HepG2 (cell line): ENCODE data around the gene PRSS27. TPM values are rescaled to one million over a fixed set of nuclear protein-coding genes. Genes with fewer than 3 reads are reported as not detected.
A peak's percentile ranks its signal among the peaks of the same experiment; 100 is the strongest.

Experiments
- CC2D1A ChIP-seq: sonication (generic); formaldehyde crosslinking; IDR thresholded peaks from 2 replicates; pipeline ENCODE4 v1.8.1; 2023; ENCODE audit warnings: mild to moderate bottlenecking, missing genetic modification reagents
- DNMT3B ChIP-seq: conservative IDR thresholded peaks from 2 replicates; pipeline ENCODE4 v1.6.1; 2016; ENCODE audit warnings: missing biosample characterization, control low read depth
- GPN1 ChIP-seq: sonication (generic); formaldehyde crosslinking; IDR thresholded peaks from 2 replicates; pipeline ENCODE4 v1.5.1; 2020; ENCODE audit warnings: missing genetic modification reagents, borderline replicate concordance
- HCFC1 ChIP-seq: fragments of 150-350 bp; IDR thresholded peaks from 2 replicates; pipeline ENCODE4 v1.6.1; 2014; ENCODE audit warnings: low read depth, low read length
- HMGA1 ChIP-seq: sonication (generic); formaldehyde crosslinking; conservative IDR thresholded peaks from 2 replicates; pipeline ENCODE4 v1.4.0; 2020; ENCODE audit warnings: missing genetic modification reagents
- HNF4A ChIP-seq: sonication (generic); formaldehyde crosslinking; IDR thresholded peaks from 2 replicates; pipeline ENCODE4 v1.4.0; 2020; ENCODE audit warnings: missing genetic modification reagents
- MEIS2 ChIP-seq: sonication (generic); formaldehyde crosslinking; IDR thresholded peaks from 2 replicates; pipeline ENCODE4 v1.9.0; 2021; ENCODE audit warnings: mild to moderate bottlenecking, missing genetic modification reagents
- MIXL1 ChIP-seq: IDR thresholded peaks from 2 replicates; pipeline ENCODE4 v1.6.1; 2016
- MYNN ChIP-seq: sonication (generic); formaldehyde crosslinking; IDR thresholded peaks from 2 replicates; pipeline ENCODE4 v1.4.0; 2020; ENCODE audit warnings: mild to moderate bottlenecking, low read depth, missing genetic modification reagents
- NR2F1 ChIP-seq, 2 experiments: fragments of 450-650 bp in 1 of 2; formaldehyde crosslinking in 1 of 2; IDR thresholded peaks; 2 replicates each; pipeline versions ENCODE4 v1.5.0 to v1.6.1; 2016 to 2020; ENCODE audit warnings: mild to moderate bottlenecking in 1 of 2, missing compliant biosample characterization in 1 of 2, missing genetic modification reagents in 1 of 2, moderate library complexity in 1 of 2
- POLR2AphosphoS2 ChIP-seq: IDR thresholded peaks from 2 replicates; pipeline ENCODE4 v1.6.1; 2011; ENCODE audit warnings: low read depth, low read length, improper control_type of control experiment
- SIX4 ChIP-seq: sonication (generic); formaldehyde crosslinking; IDR thresholded peaks from 2 replicates; pipeline ENCODE4 v1.4.0; 2020; ENCODE audit warnings: missing genetic modification reagents
- SMAD3 ChIP-seq: sonication (generic); formaldehyde crosslinking; IDR thresholded peaks from 2 replicates; pipeline ENCODE4 v1.4.0; 2020; ENCODE audit warnings: missing genetic modification reagents
- SMARCC2 ChIP-seq: fragments of 450-650 bp; IDR thresholded peaks from 2 replicates; pipeline ENCODE4 v1.6.1; 2017; ENCODE audit warnings: antibody characterized with exemption, mild to moderate bottlenecking
- ZNF234 ChIP-seq: sonication (generic); formaldehyde crosslinking; conservative IDR thresholded peaks from 2 replicates; pipeline ENCODE4 v1.5.1; 2020; ENCODE audit warnings: mild to moderate bottlenecking, missing genetic modification reagents
- ZNF510 ChIP-seq: sonication (generic); formaldehyde crosslinking; IDR thresholded peaks from 2 replicates; pipeline ENCODE4 v1.4.0; 2020; ENCODE audit warnings: low read depth, mild to moderate bottlenecking, missing genetic modification reagents
- ZNF782 ChIP-seq: sonication (generic); formaldehyde crosslinking; IDR thresholded peaks from 2 replicates; pipeline ENCODE4 v1.4.0; 2020; ENCODE audit warnings: missing genetic modification reagents, mild to moderate bottlenecking, borderline replicate concordance
- ZNF816 ChIP-seq: sonication (generic); formaldehyde crosslinking; IDR thresholded peaks from 2 replicates; pipeline ENCODE4 v1.8.0; 2022; ENCODE audit warnings: missing genetic modification reagents, mild to moderate bottlenecking, borderline replicate concordance
- ZNF850 ChIP-seq: sonication (generic); formaldehyde crosslinking; conservative IDR thresholded peaks from 2 replicates; pipeline ENCODE4 v1.9.0; 2021; ENCODE audit warnings: mild to moderate bottlenecking, missing genetic modification reagents
- ZSCAN25 ChIP-seq: sonication (generic); formaldehyde crosslinking; IDR thresholded peaks from 2 replicates; pipeline ENCODE4 v1.8.0; 2022; ENCODE audit warnings: mild to moderate bottlenecking, missing genetic modification reagents
- polyA plus RNA-seq, 8 experiments: library from polyadenylated mRNA; depleted of rRNA in 3 of 8; stranded (reverse) in 7 of 8; unstranded in 1 of 8; fragments of >200 nt; fragmentation: Illumina TruSeq in 4 of 8; extraction: Trizol in 4 of 8; gene quantifications; 2 replicates each; pipeline versions ENCODE4 v1.2.1 to v1.2.3, GENCODE V29; 2011 to 2016; ENCODE audit warnings: low read depth in 4 of 8, missing spikeins in 1 of 8, mixed read lengths in 1 of 8; ENCODE audit not compliant: insufficient read depth in 1 of 8
- total RNA-seq, 5 experiments: library from RNA; depleted of rRNA; stranded (reverse); fragments of >200 nt; fragmentation: Illumina TruSeq; extraction: Trizol; gene quantifications; 2 replicates each; pipeline ENCODE4 v1.2.3, GENCODE V29; 2016; ENCODE audit warnings: low read depth in 1 of 5
- TF ChIP-seq, protein P1 (sequence below): sonication (generic); formaldehyde crosslinking; IDR thresholded peaks from 2 replicates; pipeline ENCODE4 v1.8.0; 2022; ENCODE audit warnings: missing genetic modification reagents, low read depth, mild to moderate bottlenecking, borderline replicate concordance
- TF ChIP-seq, protein P2 (sequence below): sonication (generic); formaldehyde crosslinking; IDR thresholded peaks from 2 replicates; pipeline ENCODE4 v1.8.0; 2022; ENCODE audit warnings: mild to moderate bottlenecking, missing genetic modification reagents; ENCODE audit not compliant: insufficient replicate concordance
- TF ChIP-seq, protein P3 (sequence below): IDR thresholded peaks from 2 replicates; pipeline ENCODE4 v1.6.1; 2012; ENCODE audit warnings: low read length, improper control_type of control experiment
- TF ChIP-seq, protein P4 (sequence below): sonication (generic); formaldehyde crosslinking; IDR thresholded peaks from 2 replicates; pipeline ENCODE4 v1.5.0; 2020; ENCODE audit warnings: missing genetic modification reagents

The PRSS27 gene
- total and polyA plus RNA-seq, 2 of the 13 experiments (the other 11 are each of a cell fraction or from before 2014, with no cell fraction given) = 0.20 to 0.73 TPM

DNA sequence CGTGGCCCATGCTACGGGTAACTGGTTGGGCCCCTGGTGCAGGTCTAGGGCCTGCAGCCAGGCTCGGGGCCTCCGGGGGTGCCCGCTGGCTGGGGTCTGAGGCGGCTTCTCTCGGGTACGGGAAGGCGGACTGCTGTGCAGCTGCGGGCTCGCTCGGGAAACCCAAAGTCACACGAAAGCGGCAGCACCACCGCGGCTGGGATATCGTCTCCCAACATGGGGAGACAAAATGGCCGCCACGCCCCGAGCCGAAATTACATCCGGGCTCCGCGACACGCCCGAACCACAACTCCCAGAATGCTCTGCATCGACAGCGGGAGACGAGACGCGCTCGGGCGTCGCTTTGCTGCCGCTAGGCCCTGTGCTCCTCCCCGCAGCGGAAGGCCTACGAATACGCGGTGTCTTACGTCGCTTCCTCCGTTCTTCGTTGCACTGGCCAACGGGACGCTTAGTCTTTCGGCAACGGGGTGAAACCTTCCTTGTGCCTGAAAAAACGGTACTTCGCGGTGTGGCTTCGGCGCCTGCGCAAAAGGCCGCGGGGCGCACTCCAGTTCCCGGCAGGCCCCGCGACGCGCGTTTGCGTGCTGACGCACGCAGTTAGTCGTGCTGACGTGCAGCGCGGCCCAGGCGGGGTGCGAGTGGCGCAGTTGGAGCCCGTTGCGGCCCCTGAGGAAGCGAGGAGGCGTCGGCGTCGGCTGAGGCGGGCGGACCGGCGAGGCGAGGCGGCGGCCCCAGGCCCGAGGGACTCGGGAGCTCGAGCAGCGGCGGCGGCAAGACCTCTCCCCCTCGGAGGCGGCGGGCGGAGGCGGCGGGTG, 32.2 kb upstream of the PRSS27 start, which contains the start of gene SRRM2 (continued):
- TF ChIP-seq GPN1 (CRISPR knock-in tag) = no peak
- peak; percentile 70; the same call in 1 of the 2 replicates for TF ChIP-seq POLR2AphosphoS2
- TF ChIP-seq HMGA1 (CRISPR knock-in tag) = no peak
- peak; percentile 9; the same call in 1 of the 2 replicates for TF ChIP-seq DNMT3B (CRISPR knock-in tag)
- peak; percentile 18; the same call in 1 of the 2 replicates for TF ChIP-seq MEIS2 (CRISPR knock-in tag)
- TF ChIP-seq ZNF850 = peak; percentile 78; the same call in 1 of the 2 replicates
- TF ChIP-seq ZNF816 (CRISPR knock-in tag) = peak; percentile 85; the same call in 1 of the 2 replicates
- TF ChIP-seq ZNF510 (CRISPR knock-in tag) = peak; percentile 56
- TF ChIP-seq SMARCC2 = no peak
- TF ChIP-seq, protein P1, sequence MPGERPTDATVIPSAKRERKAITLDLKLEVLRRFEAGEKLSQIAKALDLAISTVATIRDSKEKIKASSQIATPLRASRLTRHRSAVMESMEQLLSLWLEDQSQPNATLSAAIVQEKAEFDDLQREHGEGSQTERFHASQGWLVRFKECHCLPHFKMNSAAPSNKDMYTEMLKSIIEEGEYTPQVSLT = no peak; the same call in 1 of the 2 replicates
- no peak for TF ChIP-seq MIXL1 (CRISPR knock-in tag)
- TF ChIP-seq SIX4 (CRISPR knock-in tag) = peak; percentile 9; the same call in 1 of the 2 replicates
- peak; percentile 96; the same call in 1 of the 2 replicates for TF ChIP-seq ZNF782
- TF ChIP-seq HCFC1 = peak; percentile 78
- TF ChIP-seq CC2D1A (CRISPR knock-in tag) = 0 out of 2 replicates have a peak, but pooled peaks have one; percentile 76
- no peak for TF ChIP-seq MYNN (CRISPR knock-in tag)
- TF ChIP-seq, protein P2, sequence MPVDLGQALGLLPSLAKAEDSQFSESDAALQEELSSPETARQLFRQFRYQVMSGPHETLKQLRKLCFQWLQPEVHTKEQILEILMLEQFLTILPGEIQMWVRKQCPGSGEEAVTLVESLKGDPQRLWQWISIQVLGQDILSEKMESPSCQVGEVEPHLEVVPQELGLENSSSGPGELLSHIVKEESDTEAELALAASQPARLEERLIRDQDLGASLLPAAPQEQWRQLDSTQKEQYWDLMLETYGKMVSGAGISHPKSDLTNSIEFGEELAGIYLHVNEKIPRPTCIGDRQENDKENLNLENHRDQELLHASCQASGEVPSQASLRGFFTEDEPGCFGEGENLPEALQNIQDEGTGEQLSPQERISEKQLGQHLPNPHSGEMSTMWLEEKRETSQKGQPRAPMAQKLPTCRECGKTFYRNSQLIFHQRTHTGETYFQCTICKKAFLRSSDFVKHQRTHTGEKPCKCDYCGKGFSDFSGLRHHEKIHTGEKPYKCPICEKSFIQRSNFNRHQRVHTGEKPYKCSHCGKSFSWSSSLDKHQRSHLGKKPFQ (CRISPR knock-in tag) = peak; percentile 78
- peak; percentile 28; the same call in 1 of the 2 replicates for TF ChIP-seq HNF4A (CRISPR knock-in tag)
- TF ChIP-seq SMAD3 (CRISPR knock-in tag) = no peak
- peak; percentile 68 for TF ChIP-seq ZSCAN25 (CRISPR knock-in tag)
- TF ChIP-seq, protein P3, sequence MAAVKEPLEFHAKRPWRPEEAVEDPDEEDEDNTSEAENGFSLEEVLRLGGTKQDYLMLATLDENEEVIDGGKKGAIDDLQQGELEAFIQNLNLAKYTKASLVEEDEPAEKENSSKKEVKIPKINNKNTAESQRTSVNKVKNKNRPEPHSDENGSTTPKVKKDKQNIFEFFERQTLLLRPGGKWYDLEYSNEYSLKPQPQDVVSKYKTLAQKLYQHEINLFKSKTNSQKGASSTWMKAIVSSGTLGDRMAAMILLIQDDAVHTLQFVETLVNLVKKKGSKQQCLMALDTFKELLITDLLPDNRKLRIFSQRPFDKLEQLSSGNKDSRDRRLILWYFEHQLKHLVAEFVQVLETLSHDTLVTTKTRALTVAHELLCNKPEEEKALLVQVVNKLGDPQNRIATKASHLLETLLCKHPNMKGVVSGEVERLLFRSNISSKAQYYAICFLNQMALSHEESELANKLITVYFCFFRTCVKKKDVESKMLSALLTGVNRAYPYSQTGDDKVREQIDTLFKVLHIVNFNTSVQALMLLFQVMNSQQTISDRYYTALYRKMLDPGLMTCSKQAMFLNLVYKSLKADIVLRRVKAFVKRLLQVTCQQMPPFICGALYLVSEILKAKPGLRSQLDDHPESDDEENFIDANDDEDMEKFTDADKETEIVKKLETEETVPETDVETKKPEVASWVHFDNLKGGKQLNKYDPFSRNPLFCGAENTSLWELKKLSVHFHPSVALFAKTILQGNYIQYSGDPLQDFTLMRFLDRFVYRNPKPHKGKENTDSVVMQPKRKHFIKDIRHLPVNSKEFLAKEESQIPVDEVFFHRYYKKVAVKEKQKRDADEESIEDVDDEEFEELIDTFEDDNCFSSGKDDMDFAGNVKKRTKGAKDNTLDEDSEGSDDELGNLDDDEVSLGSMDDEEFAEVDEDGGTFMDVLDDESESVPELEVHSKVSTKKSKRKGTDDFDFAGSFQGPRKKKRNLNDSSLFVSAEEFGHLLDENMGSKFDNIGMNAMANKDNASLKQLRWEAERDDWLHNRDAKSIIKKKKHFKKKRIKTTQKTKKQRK = no peak
- TF ChIP-seq NR2F1 (CRISPR knock-in tag; IDR thresholded peaks at IDR 0.05) = peak in 1 of 2 experiments; percentile 42; a peak in 1 of 4 replicates
- TF ChIP-seq ZNF234 (CRISPR knock-in tag) = 0 out of 2 replicates have a peak, but pooled peaks have one; percentile 86
- TF ChIP-seq, protein P4, sequence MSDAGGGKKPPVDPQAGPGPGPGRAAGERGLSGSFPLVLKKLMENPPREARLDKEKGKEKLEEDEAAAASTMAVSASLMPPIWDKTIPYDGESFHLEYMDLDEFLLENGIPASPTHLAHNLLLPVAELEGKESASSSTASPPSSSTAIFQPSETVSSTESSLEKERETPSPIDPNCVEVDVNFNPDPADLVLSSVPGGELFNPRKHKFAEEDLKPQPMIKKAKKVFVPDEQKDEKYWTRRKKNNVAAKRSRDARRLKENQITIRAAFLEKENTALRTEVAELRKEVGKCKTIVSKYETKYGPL (CRISPR knock-in tag) = peak; percentile 11; the same call in 1 of the 2 replicates
